ENCODE data around the gene RMRP.
"Not testable (repeated sequence)": the region's sequence is repeated elsewhere in the genome, so short reads cannot be mapped to it uniquely, and the experiment has no call there.

RMRP gene

DNA sequence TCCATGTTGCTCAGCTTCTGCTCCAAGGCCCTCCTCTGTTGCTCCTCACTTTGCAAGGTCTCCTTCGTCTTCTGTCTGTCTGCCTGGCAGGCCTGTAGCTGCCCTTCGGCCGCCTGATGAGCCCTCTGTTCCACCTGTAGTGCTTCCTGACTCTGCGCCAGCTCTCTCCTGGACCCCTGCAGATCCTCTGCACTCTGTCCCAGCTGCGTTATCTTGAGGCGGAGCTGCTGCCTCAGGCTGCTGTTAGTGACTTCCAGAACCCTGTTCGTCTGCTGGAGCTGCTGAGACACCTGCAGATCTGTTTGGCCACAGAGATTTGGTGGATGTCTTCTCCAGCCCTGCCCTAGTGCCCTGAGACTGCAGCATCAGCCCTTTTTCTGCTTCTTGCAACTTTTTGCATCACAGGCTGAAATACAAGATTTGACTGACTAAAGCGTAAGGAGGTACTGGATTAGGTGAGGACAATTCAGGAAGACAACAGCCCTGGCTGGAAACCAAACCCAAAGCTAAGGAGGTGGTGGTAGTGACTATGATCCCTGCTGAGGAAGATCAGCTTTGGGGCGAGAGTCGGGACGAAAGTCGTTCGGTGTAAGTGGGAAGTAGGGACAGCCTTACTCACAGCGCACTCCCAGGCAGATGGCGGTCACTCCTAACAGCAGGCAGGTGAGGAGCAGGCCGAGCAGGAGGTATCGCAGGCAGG lies 41.7 kb downstream of the RMRP start:
- in situ Hi-C loops (cut with MboI; ENCODE audit: low sequenced_read_pairs) = no loop called here

GRCh38 chr9:35612843-35613242 lies 45.0 kb downstream of the RMRP start:
- in situ Hi-C loops (cut with MboI; ENCODE audit: low sequenced_read_pairs) = no loop called here

GRCh38 chr9:35612066-35612465 lies 45.8 kb downstream of the RMRP start:
- in situ Hi-C loops (cut with MboI; ENCODE audit: low sequenced_read_pairs) = not testable (repeated sequence)

GRCh38 chr9:35611230-35611797 lies 46.5 kb downstream of the RMRP start:
- in situ Hi-C loops (cut with MboI; ENCODE audit: low sequenced_read_pairs) = no loop called here

GRCh38 chr9:35609820-35610163 lies 48.0 kb downstream of the RMRP start:
- in situ Hi-C loops (cut with MboI; ENCODE audit: low sequenced_read_pairs) = no loop called here

DNA sequence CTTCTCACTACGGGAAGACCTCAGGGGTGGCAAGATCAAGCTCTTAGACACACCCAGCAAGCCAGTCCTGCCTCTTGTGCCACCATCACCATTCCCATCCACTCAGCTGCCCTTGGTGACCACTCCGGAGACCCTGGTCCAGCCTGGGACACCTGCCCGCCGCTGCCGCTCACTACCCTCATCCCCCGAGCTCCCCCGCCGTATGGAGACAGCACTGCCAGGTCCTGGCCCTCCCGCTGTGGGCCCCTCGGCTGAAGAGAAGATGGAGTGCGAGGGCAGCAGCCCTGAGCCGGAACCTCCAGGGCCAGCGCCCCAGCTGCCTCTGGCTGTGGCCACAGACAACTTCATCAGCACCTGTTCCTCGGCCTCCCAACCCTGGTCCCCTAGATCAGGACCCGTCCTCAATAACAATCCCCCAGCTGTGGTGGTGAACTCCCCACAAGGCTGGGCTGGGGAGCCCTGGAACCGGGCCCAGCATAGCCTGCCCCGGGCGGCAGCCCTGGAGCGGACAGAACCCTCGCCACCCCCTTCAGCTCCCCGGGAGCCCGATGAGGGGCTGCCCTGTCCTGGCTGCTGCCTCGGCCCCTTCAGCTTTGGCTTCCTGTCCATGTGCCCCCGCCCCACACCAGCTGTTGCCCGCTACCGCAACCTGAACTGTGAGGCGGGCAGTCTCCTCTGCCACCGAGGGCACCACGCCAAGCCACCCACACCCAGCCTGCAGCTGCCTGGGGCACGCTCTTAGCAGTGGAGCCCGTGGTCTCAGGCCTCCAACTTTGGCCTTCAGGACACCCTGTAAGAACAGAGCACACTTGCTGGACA lies 48.6 kb downstream of the RMRP start:
- in situ Hi-C loops (cut with MboI; ENCODE audit: low sequenced_read_pairs) = no loop called here

- in situ Hi-C loops (cut with MboI; ENCODE audit: low sequenced_read_pairs) = no loop called here
Measured at GRCh38 chr9:35608221-35608620, 49.6 kb downstream of the RMRP start.

Data from hTERT RPE-1 (cell line).